Endothelial cell of umbilical vein (primary cell): ENCODE results near the gene CAMSAP1. TPM values are rescaled to one million over a fixed set of nuclear protein-coding genes. Genes with fewer than 3 reads are reported as not detected.
"Not testable (repeated sequence)": the region's sequence is repeated elsewhere in the genome, so short reads cannot be mapped to it uniquely, and the experiment has no call there.

Experiments used
- BruUV-seq: library from RNA; stranded (reverse); fragments of 400-500 nt; replicated peaks from 2 replicates; lab custom pipeline; 2021; lab: Mats Ljungman, UMichigan
- CTCF ChIA-PET: fragments of 300-600, 350-600 bp; sonication (Branson Sonifier 250); formaldehyde crosslinking; loops from one replicate; lab custom pipeline; 2021; ENCODE audit warnings: antibody characterized with exemption, inconsistent platforms; lab: Charles Lee
- POLR2A ChIA-PET: fragments of 300-600, 350-600 bp; sonication (Branson Sonifier 250); formaldehyde crosslinking; loops from one replicate; lab custom pipeline; 2021; ENCODE audit warnings: antibody characterized with exemption, inconsistent platforms; lab: Charles Lee
- DNase-seq: peaks from one replicate; pipeline ENCODE4 v3.0.0-alpha.2; 2011; ENCODE audit warnings: low read depth, low spot score
- FAIRE-seq: peaks from 2 replicates; lab custom pipeline; 2011; peaks lifted over from hg19 to GRCh38; lab: Jason Lieb, UNC
- H2AFZ ChIP-seq: 2 replicates; pipeline ENCODE4 v1.6.0; 2012; ENCODE audit warnings: low read depth, low read length, control low read depth, inconsistent platforms
- H3K27ac ChIP-seq: 2 replicates; pipeline ENCODE4 v1.5.1; 2011; ENCODE audit warnings: low read depth, mild to moderate bottlenecking, control low read depth, low read length, moderate library complexity; ENCODE audit not compliant: insufficient read depth
- H3K27me3 ChIP-seq, 2 experiments: 2 replicates each; pipeline versions ENCODE4 v1.6.0 to v1.6.1; 2011; ENCODE audit warnings: low read length in 2 of 2, mixed read lengths in 1 of 2; ENCODE audit not compliant: control insufficient read depth in 2 of 2, insufficient read depth in 2 of 2
- H3K36me3 ChIP-seq, 2 experiments: 2 replicates in 1 of 2; 3 replicates in 1 of 2; pipeline ENCODE4 v1.5.1; 2011; ENCODE audit warnings: low read length in 2 of 2, mild to moderate bottlenecking in 1 of 2, moderate library complexity in 1 of 2; ENCODE audit not compliant: control insufficient read depth in 2 of 2, insufficient read depth in 2 of 2; ENCODE audit errors: extremely low read depth in 1 of 2
- H3K4me1 ChIP-seq: 3 replicates; pipeline ENCODE4 v1.5.1; 2011; ENCODE audit warnings: mild to moderate bottlenecking, low read length; ENCODE audit not compliant: control insufficient read depth, insufficient read depth; ENCODE audit errors: extremely low read depth
- H3K4me2 ChIP-seq: 2 replicates; pipeline ENCODE4 v1.6.1; 2011; ENCODE audit warnings: low read length, control low read depth, mixed read lengths; ENCODE audit not compliant: insufficient read depth
- H3K4me3 ChIP-seq, 3 experiments: fragments of 200-600 bp in 1 of 3; sonication (generic), shearing (Covaris generic) in 1 of 3; replicated peaks in 1 of 3; 2 replicates each; pipeline ENCODE4 v1.5.1; 2011 to 2016; ENCODE audit warnings: control low read depth in 3 of 3, low read length in 3 of 3, mild to moderate bottlenecking in 2 of 3, inconsistent platforms in 1 of 3, low read depth in 1 of 3, moderate library complexity in 1 of 3; ENCODE audit not compliant: insufficient read depth in 1 of 3
- H3K79me2 ChIP-seq: 2 replicates; pipeline ENCODE4 v1.6.0; 2012; ENCODE audit warnings: low read length, inconsistent platforms; ENCODE audit not compliant: control insufficient read depth, insufficient read depth
- H3K9ac ChIP-seq: replicated peaks from 2 replicates; pipeline ENCODE3; 2011; ENCODE audit warnings: low read length, control low read depth; ENCODE audit not compliant: insufficient read depth; ENCODE audit errors: extremely low read depth
- H3K9me1 ChIP-seq: replicated peaks from 3 replicates; pipeline ENCODE4 v1.6.0; 2011; ENCODE audit warnings: mild to moderate bottlenecking, low read length; ENCODE audit not compliant: control insufficient read depth, insufficient read depth; ENCODE audit errors: extremely low read depth
- H3K9me3 ChIP-seq: replicated peaks from 2 replicates; pipeline ENCODE4 v1.5.1; 2012; ENCODE audit warnings: low read length, inconsistent platforms; ENCODE audit not compliant: control insufficient read depth, insufficient read depth
- H4K20me1 ChIP-seq: replicated peaks from 2 replicates; pipeline ENCODE3; 2011; ENCODE audit warnings: mild to moderate bottlenecking, low read length; ENCODE audit not compliant: control insufficient read depth, insufficient read depth; ENCODE audit errors: extremely low read depth
- EZH2 ChIP-seq: IDR thresholded peaks from 2 replicates; pipeline ENCODE4 v1.6.1; 2012; ENCODE audit warnings: borderline replicate concordance, low read depth, mild to moderate bottlenecking, moderate library complexity, low read length, inconsistent platforms; ENCODE audit not compliant: severe bottlenecking
- FOS ChIP-seq: IDR thresholded peaks from 2 replicates; pipeline ENCODE4 v1.6.1; 2011; ENCODE audit warnings: mild to moderate bottlenecking, low read length, moderate library complexity, borderline replicate concordance; ENCODE audit not compliant: insufficient read depth
- GATA2 ChIP-seq: IDR thresholded peaks from 2 replicates; pipeline ENCODE4 v1.7.0; 2011; ENCODE audit warnings: low read depth, mild to moderate bottlenecking, moderate library complexity, mixed read lengths, low read length; ENCODE audit not compliant: insufficient read length, insufficient read depth
- JUN ChIP-seq: IDR thresholded peaks from 2 replicates; pipeline ENCODE4 v1.6.1; 2011; ENCODE audit warnings: borderline replicate concordance, low read depth; ENCODE audit not compliant: insufficient read length, insufficient read depth
- MYC ChIP-seq: IDR thresholded peaks from one replicate; pipeline ENCODE4 v1.6.1; 2011; ENCODE audit warnings: mild to moderate bottlenecking, low read depth, low read length
- POLR2A ChIP-seq: IDR thresholded peaks from 2 replicates; pipeline ENCODE4 v1.6.1; 2012; ENCODE audit warnings: low read depth, mild to moderate bottlenecking, control low read depth, low read length
- POLR2AphosphoS5 ChIP-seq: IDR thresholded peaks from 2 replicates; pipeline ENCODE4 v1.6.1; 2012; ENCODE audit warnings: low read depth, mild to moderate bottlenecking, control low read depth, low read length, moderate library complexity; ENCODE audit not compliant: insufficient read depth
- dilution Hi-C: fragments of 300-500 bp; cut with MboI; formaldehyde crosslinking; loops from one replicate; pipeline ENCODE4 v1.15.0; 2019; ENCODE audit warnings: low sequenced_read_pairs; ENCODE audit not compliant: extremely low pct_ligation_motif_present
- intact Hi-C: fragments of 100-400 bp; cut with micrococcal nuclease; formaldehyde crosslinking; loops from one replicate; pipeline ENCODE4 v1.10.0; 2022
- polyA plus RNA-seq, 4 experiments: library from polyadenylated mRNA; depleted of rRNA in 3 of 4; stranded (reverse) in 3 of 4; unstranded in 1 of 4; fragments of >200 nt; gene quantifications; 2 replicates each; pipeline versions ENCODE4 v1.2.1 to v1.2.3, GENCODE V29; 2011 to 2012; ENCODE audit warnings: missing spikeins in 1 of 4
- total RNA-seq: library from RNA; stranded (reverse); gene quantifications from 2 replicates; pipeline ENCODE4 v1.2.3, GENCODE V29; 2021
- TF ChIP-seq, protein P1 (sequence below), 2 donors: IDR thresholded peaks; 1 replicate in 1 of 2; 2 replicates in 1 of 2; pipeline ENCODE4 v1.5.1; 2011; ENCODE audit warnings: low read length in 2 of 2, mild to moderate bottlenecking in 2 of 2, moderate library complexity in 2 of 2, control low read depth in 1 of 2, inconsistent platforms in 1 of 2, low read depth in 1 of 2; ENCODE audit not compliant: insufficient read depth in 1 of 2; ENCODE audit errors: extremely low read depth in 1 of 2
- TF ChIP-seq, protein P2 (sequence below): IDR thresholded peaks from 2 replicates; pipeline ENCODE4 v1.6.1; 2011; ENCODE audit not compliant: insufficient read depth, insufficient read length

CAMSAP1 gene
- total and polyA plus RNA-seq, 2 donors (not counting 3 experiments of a cell fraction or from before 2014, with no cell fraction given) = 8.1 to 25.5 TPM

DNA sequence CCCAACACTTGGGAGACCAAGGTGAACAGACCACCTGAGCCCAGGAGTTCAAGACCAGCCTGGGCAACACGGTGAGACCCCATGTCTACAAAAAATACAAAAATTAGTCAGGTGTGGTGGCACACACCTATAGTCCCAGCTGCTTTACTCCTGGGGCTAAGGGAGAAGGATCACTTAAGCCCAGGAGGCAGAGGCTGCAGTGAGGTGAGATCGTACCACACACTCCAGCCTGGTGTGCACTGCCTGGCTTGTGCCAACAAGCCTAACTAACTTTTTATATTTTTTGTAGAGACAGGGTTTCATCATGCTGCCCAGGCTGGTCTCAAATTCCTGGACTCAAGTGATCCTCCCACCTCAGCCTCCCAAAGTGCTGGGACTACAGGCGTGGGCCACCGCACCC is 43.5 kb upstream of the CAMSAP1 start:
- POLR2A ChIA-PET, dilution Hi-C loops, FAIRE-seq, H3K9ac ChIP-seq, H3K9me3 ChIP-seq, BruUV-seq, H2AFZ ChIP-seq, H3K79me2 ChIP-seq, H3K4me1 ChIP-seq, H4K20me1 ChIP-seq, intact Hi-C loops, DNase-seq, H3K4me2 ChIP-seq, H3K4me3 ChIP-seq, H3K9me1 ChIP-seq, H3K27ac ChIP-seq, H3K27me3 ChIP-seq: not testable (repeated sequence)
- H3K36me3 ChIP-seq = peaks cover 5 to 20% of the 10 kb centered on the region in 2 experiments
- CTCF ChIA-PET = interaction anchor here (1.3 kb wide), 1 partner anchor 9 kb away, joined by 4 read pairs; no protein-coding TSS in a partner anchor

- Histone ChIP-seq H3K4me3 (no peak overlapping the region), H4K20me1 (no peaks in the 10 kb centered on the region), H3K4me1 (no peaks in the 10 kb centered on the region), H3K36me3 (peaks cover 6 to 25% of the 10 kb centered on the region in 2 experiments), H3K4me2 (no peak overlapping the region), H3K9me3 (no peaks in the 10 kb centered on the region), H3K27me3 (no peaks in the 10 kb centered on the region), H3K79me2 (no peaks in the 10 kb centered on the region), H3K9ac (no peak overlapping the region), H3K9me1 (no peaks in the 10 kb centered on the region), H2AFZ (no peak overlapping the region), H3K27ac (no peak overlapping the region)
- no peak for FAIRE-seq
- dilution Hi-C loops (no loop called here), intact Hi-C loops (no loop called here)
- ChIA-PET POLR2A (no interaction called here), CTCF (no interaction called here)
- DNase-seq = no peak
- no TSS peak for BruUV-seq
- TF ChIP-seq POLR2AphosphoS5 = no peak
- TF ChIP-seq POLR2A = no peak
- TF ChIP-seq, protein P1, sequence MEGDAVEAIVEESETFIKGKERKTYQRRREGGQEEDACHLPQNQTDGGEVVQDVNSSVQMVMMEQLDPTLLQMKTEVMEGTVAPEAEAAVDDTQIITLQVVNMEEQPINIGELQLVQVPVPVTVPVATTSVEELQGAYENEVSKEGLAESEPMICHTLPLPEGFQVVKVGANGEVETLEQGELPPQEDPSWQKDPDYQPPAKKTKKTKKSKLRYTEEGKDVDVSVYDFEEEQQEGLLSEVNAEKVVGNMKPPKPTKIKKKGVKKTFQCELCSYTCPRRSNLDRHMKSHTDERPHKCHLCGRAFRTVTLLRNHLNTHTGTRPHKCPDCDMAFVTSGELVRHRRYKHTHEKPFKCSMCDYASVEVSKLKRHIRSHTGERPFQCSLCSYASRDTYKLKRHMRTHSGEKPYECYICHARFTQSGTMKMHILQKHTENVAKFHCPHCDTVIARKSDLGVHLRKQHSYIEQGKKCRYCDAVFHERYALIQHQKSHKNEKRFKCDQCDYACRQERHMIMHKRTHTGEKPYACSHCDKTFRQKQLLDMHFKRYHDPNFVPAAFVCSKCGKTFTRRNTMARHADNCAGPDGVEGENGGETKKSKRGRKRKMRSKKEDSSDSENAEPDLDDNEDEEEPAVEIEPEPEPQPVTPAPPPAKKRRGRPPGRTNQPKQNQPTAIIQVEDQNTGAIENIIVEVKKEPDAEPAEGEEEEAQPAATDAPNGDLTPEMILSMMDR (IDR thresholded peaks at IDR 0.05; ENCODE audit: extremely low read depth in 1 of 2, insufficient read depth in 1 of 2, low read depth in 1 of 2, low read length in 2 of 2) = no peak
- no peak for TF ChIP-seq EZH2
- TF ChIP-seq, protein P2, sequence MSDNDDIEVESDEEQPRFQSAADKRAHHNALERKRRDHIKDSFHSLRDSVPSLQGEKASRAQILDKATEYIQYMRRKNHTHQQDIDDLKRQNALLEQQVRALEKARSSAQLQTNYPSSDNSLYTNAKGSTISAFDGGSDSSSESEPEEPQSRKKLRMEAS = no peak
- no peak for TF ChIP-seq FOS
- no peak for TF ChIP-seq MYC
- no peak for TF ChIP-seq GATA2
- no peak for TF ChIP-seq JUN
These were observed 42.9 kb upstream of the CAMSAP1 start for GRCh38 chr9:135950135-135950682.
